H1 (cell line): ENCODE results near the gene NIN. TPM values are rescaled to one million over a fixed set of nuclear protein-coding genes. Genes with fewer than 3 reads are reported as not detected.

Experiments
- CTCF ChIA-PET: fragments of 300-600 bp; sonication (Branson Sonifier 250); formaldehyde crosslinking; loops from one replicate; lab custom pipeline; 2021; ENCODE audit not compliant: partially characterized antibody; lab: Charles Lee
- POLR2A ChIA-PET: fragments of 300-600 bp; sonication (Branson Sonifier 250); formaldehyde crosslinking; loops from one replicate; lab custom pipeline; 2021; ENCODE audit warnings: inconsistent platforms; ENCODE audit not compliant: partially characterized antibody; lab: Charles Lee
- DNase-seq, 2 experiments: peaks; one replicate each; pipeline versions ENCODE4 v3.0.0 to v3.0.0-alpha.2; 2010 to 2022; ENCODE audit warnings: low spot score in 2 of 2, low read depth in 1 of 2, mixed read lengths in 1 of 2
- FAIRE-seq: peaks from 2 replicates; lab custom pipeline; 2011; peaks lifted over from hg19 to GRCh38; lab: Jason Lieb, UNC
- H2AFZ ChIP-seq: 2 replicates; pipeline ENCODE4 v1.8.1; 2012; ENCODE audit warnings: low read length, inconsistent platforms
- H2AK5ac ChIP-seq: 2 replicates; pipeline ENCODE4 v1.6.1; 2013; ENCODE audit warnings: low read depth, low read length
- H2BK120ac ChIP-seq: replicated peaks from 2 replicates; pipeline ENCODE3; 2013; ENCODE audit warnings: low read depth, low read length, inconsistent platforms
- H2BK12ac ChIP-seq: 2 replicates; pipeline ENCODE4 v1.6.1; 2013; ENCODE audit warnings: low read depth, low read length
- H2BK15ac ChIP-seq: 2 replicates; pipeline ENCODE4 v1.6.1; 2013; ENCODE audit warnings: low read length
- H2BK20ac ChIP-seq: 2 replicates; pipeline ENCODE4 v1.6.1; 2013; ENCODE audit warnings: low read length
- H2BK5ac ChIP-seq: 2 replicates; pipeline ENCODE4 v1.6.1; 2013; ENCODE audit warnings: low read depth, low read length
- H3K14ac ChIP-seq: 2 replicates; pipeline ENCODE4 v1.6.1; 2013; ENCODE audit warnings: inconsistent platforms; ENCODE audit not compliant: insufficient read length
- H3K18ac ChIP-seq: 2 replicates; pipeline ENCODE4 v1.6.1; 2013; ENCODE audit warnings: low read length; ENCODE audit errors: extremely low read depth
- H3K23ac ChIP-seq: 2 replicates; pipeline ENCODE4 v1.6.1; 2013; ENCODE audit warnings: inconsistent platforms; ENCODE audit not compliant: insufficient read length
- H3K23me2 ChIP-seq: 2 replicates; pipeline ENCODE4 v1.6.1; 2013; ENCODE audit warnings: low read depth, low read length
- H3K27ac ChIP-seq: 2 replicates; pipeline ENCODE4 v1.6.1; 2011; ENCODE audit warnings: low read depth, low read length, inconsistent platforms
- H3K27me3 ChIP-seq, 4 experiments: replicated peaks in 1 of 4; 1 replicate in 1 of 4; 2 replicates in 3 of 4; pipeline versions ENCODE4 v1.6.1 to v1.8.1; 2011 to 2013; ENCODE audit warnings: low read length in 3 of 4, mild to moderate bottlenecking in 3 of 4, inconsistent platforms in 2 of 4, mixed read lengths in 2 of 4, moderate library complexity in 1 of 4; ENCODE audit not compliant: control insufficient read depth in 3 of 4, insufficient read depth in 3 of 4; ENCODE audit errors: extremely low read depth in 1 of 4
- H3K36me3 ChIP-seq, 4 experiments: 2 replicates each; pipeline versions ENCODE4 v1.6.1 to v1.8.1; 2011 to 2013; ENCODE audit warnings: mild to moderate bottlenecking in 4 of 4, low read length in 3 of 4, moderate library complexity in 2 of 4, control low read depth in 1 of 4, inconsistent platforms in 1 of 4; ENCODE audit not compliant: insufficient read depth in 4 of 4, control insufficient read depth in 2 of 4
- H3K4ac ChIP-seq: replicated peaks from 2 replicates; pipeline ENCODE3; 2013; ENCODE audit warnings: low read length, low read depth, mixed read lengths, inconsistent platforms; ENCODE audit not compliant: insufficient read length
- H3K4me1 ChIP-seq, 4 experiments: replicated peaks in 1 of 4; 1 replicate in 1 of 4; 2 replicates in 3 of 4; pipeline versions ENCODE4 v1.6.1 to v1.8.1; 2011 to 2013; ENCODE audit warnings: low read length in 3 of 4, inconsistent platforms in 2 of 4, mixed read lengths in 1 of 4; ENCODE audit not compliant: insufficient read depth in 4 of 4, control insufficient read depth in 3 of 4
- H3K4me2 ChIP-seq, 2 experiments: 2 replicates each; pipeline versions ENCODE4 v1.6.1 to v1.8.1; 2011 to 2013; ENCODE audit warnings: low read depth in 2 of 2, low read length in 2 of 2, control low read depth in 1 of 2, inconsistent platforms in 1 of 2, mild to moderate bottlenecking in 1 of 2; ENCODE audit not compliant: insufficient read depth in 1 of 2
- H3K4me3 ChIP-seq, 4 experiments: fragments of 200-600, 300-600 bp in 1 of 4; sonication (generic), shearing (Covaris generic), sonication (Bioruptor Twin) in 1 of 4; 2 replicates each; pipeline versions ENCODE4 v1.5.1 to v1.8.1; 2011 to 2016; ENCODE audit warnings: low read length in 4 of 4, low read depth in 3 of 4, control low read depth in 2 of 4, inconsistent platforms in 2 of 4, mild to moderate bottlenecking in 2 of 4, mixed read lengths in 1 of 4, moderate library complexity in 1 of 4; ENCODE audit not compliant: insufficient read depth in 2 of 4; ENCODE audit errors: extremely low read depth in 1 of 4
- H3K56ac ChIP-seq: replicated peaks from 2 replicates; pipeline ENCODE3; 2013; ENCODE audit warnings: low read depth, mild to moderate bottlenecking, mixed read lengths, low read length, inconsistent platforms; ENCODE audit not compliant: insufficient read length
- H3K79me1 ChIP-seq: 2 replicates; pipeline ENCODE4 v1.6.1; 2013; ENCODE audit warnings: low read depth, low read length, control low read depth
- H3K79me2 ChIP-seq, 2 experiments: 2 replicates each; pipeline versions ENCODE4 v1.6.1 to v1.8.1; 2012 to 2013; ENCODE audit warnings: low read length in 2 of 2, mild to moderate bottlenecking in 2 of 2, inconsistent platforms in 1 of 2; ENCODE audit not compliant: insufficient read depth in 2 of 2, control insufficient read depth in 1 of 2
- H3K9ac ChIP-seq, 4 experiments: replicated peaks in 1 of 4; 1 replicate in 1 of 4; 2 replicates in 3 of 4; pipeline versions ENCODE4 v1.6.1 to v1.8.1; 2011 to 2013; ENCODE audit warnings: low read depth in 3 of 4, low read length in 3 of 4, control low read depth in 2 of 4, mild to moderate bottlenecking in 2 of 4, moderate library complexity in 2 of 4, inconsistent platforms in 1 of 4; ENCODE audit errors: extremely low read depth in 1 of 4
- H3K9me3 ChIP-seq, 2 experiments: 2 replicates each; pipeline versions ENCODE4 v1.6.1 to v1.8.1; 2012 to 2013; ENCODE audit warnings: mild to moderate bottlenecking in 2 of 2, moderate library complexity in 2 of 2, control low read depth in 1 of 2, inconsistent platforms in 1 of 2, low read depth in 1 of 2, low read length in 1 of 2, mixed read lengths in 1 of 2; ENCODE audit not compliant: insufficient read depth in 2 of 2
- H4K20me1 ChIP-seq, 2 experiments: replicated peaks in 1 of 2; 2 replicates each; pipeline versions ENCODE3 to v1.8.1; 2011 to 2013; ENCODE audit warnings: inconsistent platforms in 2 of 2, low read length in 2 of 2, mild to moderate bottlenecking in 1 of 2; ENCODE audit not compliant: insufficient read depth in 2 of 2, control insufficient read depth in 1 of 2
- H4K5ac ChIP-seq: 2 replicates; pipeline ENCODE4 v1.6.1; 2013; ENCODE audit warnings: low read length, low read depth, mixed read lengths, inconsistent platforms; ENCODE audit not compliant: insufficient read length
- H4K8ac ChIP-seq: 2 replicates; pipeline ENCODE4 v1.8.0; 2013; ENCODE audit warnings: mild to moderate bottlenecking, moderate library complexity, low read length, inconsistent platforms; ENCODE audit not compliant: insufficient read depth; ENCODE audit errors: extremely low read depth
- H4K91ac ChIP-seq: replicated peaks from 2 replicates; pipeline ENCODE3; 2013; ENCODE audit warnings: low read length, mixed read lengths, inconsistent platforms; ENCODE audit not compliant: insufficient read length
- CEBPB ChIP-seq: IDR thresholded peaks from 2 replicates; pipeline ENCODE4 v1.6.1; 2012; ENCODE audit warnings: low read depth, low read length
- CTCF ChIP-seq, 3 experiments: IDR thresholded peaks; 1 replicate in 2 of 3; 2 replicates in 1 of 3; pipeline versions ENCODE4 v1.5.1 to v1.6.1; 2011; ENCODE audit warnings: low read length in 3 of 3, mild to moderate bottlenecking in 3 of 3, inconsistent platforms in 2 of 3, low read depth in 1 of 3, moderate library complexity in 1 of 3; ENCODE audit not compliant: insufficient read depth in 1 of 3; ENCODE audit errors: control extremely low read depth in 1 of 3
- HDAC2 ChIP-seq, 2 experiments: fragments of 300-600 bp in 1 of 2; sonication (generic) in 1 of 2; IDR thresholded peaks; 2 replicates each; pipeline ENCODE4 v1.6.1; 2011 to 2012; ENCODE audit warnings: low read depth in 2 of 2, low read length in 2 of 2, mild to moderate bottlenecking in 2 of 2, moderate library complexity in 2 of 2, borderline replicate concordance in 1 of 2, inconsistent platforms in 1 of 2
- RAD21 ChIP-seq, 2 experiments: IDR thresholded peaks in 1 of 2; conservative IDR thresholded peaks in 1 of 2; 2 replicates each; pipeline ENCODE4 v1.6.1; 2011; ENCODE audit warnings: low read depth in 2 of 2, low read length in 2 of 2, improper control_type of control experiment in 1 of 2, inconsistent platforms in 1 of 2, mild to moderate bottlenecking in 1 of 2, moderate library complexity in 1 of 2
- RFX5 ChIP-seq: IDR thresholded peaks from 2 replicates; pipeline ENCODE4 v1.6.1; 2011; ENCODE audit warnings: low read depth, low read length, improper control_type of control experiment, borderline replicate concordance
- SRF ChIP-seq: IDR thresholded peaks from 2 replicates; pipeline ENCODE4 v1.6.1; 2011; ENCODE audit warnings: mild to moderate bottlenecking, low read depth, low read length, moderate library complexity
- SUZ12 ChIP-seq: fragments of 200-600 bp; sonication (generic); IDR thresholded peaks from 2 replicates; pipeline ENCODE4 v1.6.1; 2012; ENCODE audit warnings: mild to moderate bottlenecking, inconsistent platforms, low read length, moderate library complexity, mixed read lengths
- TEAD4 ChIP-seq: IDR thresholded peaks from 2 replicates; pipeline ENCODE4 v1.6.1; 2012; ENCODE audit warnings: low read depth, low read length, inconsistent platforms, mixed read lengths
- ZNF274 ChIP-seq: IDR thresholded peaks from 2 replicates; pipeline ENCODE4 v1.7.0; 2012; ENCODE audit warnings: low read length, borderline replicate concordance; ENCODE audit errors: extremely low read depth
- WGBS, 2 experiments: shearing (Covaris generic) in 1 of 2; methylation state at CpG; one replicate each; pipeline versions ENCODE4 v1.1.6 to v1.1.7; 2013 to 2015; ENCODE audit warnings: low lambda C conversion rate in 2 of 2, mixed read lengths in 2 of 2, inconsistent platforms in 1 of 2, low coverage in 1 of 2, missing lambda C conversion rate in 1 of 2; ENCODE audit not compliant: insufficient replicate concordance in 2 of 2, insufficient coverage in 1 of 2, insufficient read length in 1 of 2; ENCODE audit errors: extremely low coverage in 1 of 2, missing lambda C conversion rate in 1 of 2; 5-methylcytosine and 5-hydroxymethylcytosine counted together
- polyA plus RNA-seq, 7 experiments: library from polyadenylated mRNA; depleted of rRNA in 3 of 7; stranded (reverse) in 5 of 7; unstranded in 2 of 7; fragments of >200 nt in 5 of 7; fragments of 200-250 nt in 2 of 7; gene quantifications; 1 replicate in 5 of 7; 2 replicates in 1 of 7; 4 replicates in 1 of 7; pipeline versions ENCODE4 v1.2.1 to v1.2.3, GENCODE V29; 2011 to 2013; ENCODE audit warnings: missing spikeins in 2 of 7, mixed read lengths in 2 of 7
- total RNA-seq: library from RNA; stranded (reverse); fragmentation: NEBNext Ultra II Directional; extraction: Animal tissue kit (Norgen Biotek cat#: 25700); gene quantifications from 2 replicates; pipeline ENCODE4 v1.2.1, GENCODE V29; 2021

Gene NIN
- total and polyA plus RNA-seq, 2 of the 8 experiments (the other 6 are each of a cell fraction or from before 2014, with no cell fraction given) = 3.2 to 21.3 TPM

GRCh38 chr14:50860478-50861086 is 29.6 kb upstream of the NIN start:
- Histone ChIP-seq H4K20me1 (no peaks in the 10 kb centered on the region), H3K4me1 (peaks cover 0 to 8% (median 5%) of the 10 kb centered on the region in 4 experiments; a peak in 4 of 7 replicates), H3K9ac (no peak overlapping the region), H3K18ac (no peak overlapping the region), H2BK120ac (no peak overlapping the region), H3K56ac (no peak overlapping the region), H3K23me2 (no peaks in the 10 kb centered on the region), H3K14ac (no peak overlapping the region), H4K5ac (no peak overlapping the region), H3K4me3 (peak overlapping the region in 1 of 4 experiments; percentile 37; a peak in 1 of 8 replicates), H3K4me2 (no peak overlapping the region), H3K36me3 (no peaks in the 10 kb centered on the region), H2AFZ (peak overlapping the region; percentile 97), H4K8ac (no peak overlapping the region), H4K91ac (no peak overlapping the region), H3K27me3 (no peaks in the 10 kb centered on the region), H2AK5ac (no peak overlapping the region), H3K9me3 (no peaks in the 10 kb centered on the region), H3K79me2 (no peaks in the 10 kb centered on the region), H2BK5ac (no peak overlapping the region), H2BK15ac (no peak overlapping the region), H3K79me1 (no peaks in the 10 kb centered on the region), H3K4ac (no peak overlapping the region), H2BK20ac (no peak overlapping the region), H3K23ac (no peak overlapping the region), H2BK12ac (no peak overlapping the region), H3K27ac (no peak overlapping the region)
- ChIA-PET POLR2A (interaction anchor here (0.6 to 1.3 kb wide), 4 partner anchors 11 to 985 kb away, joined by 3 to 5 read pairs (median 3); partner anchors contain the start of gene ABHD12B), CTCF (interaction anchor here (0.5 to 7.3 kb wide), 40 partner anchors 9 to 1864 kb away, joined by 3 to 58 read pairs (median 4); partner anchors contain the start of genes ABHD12B, NIN and SAV1)
- no peak for FAIRE-seq
- peak; percentile 61 to 94 for DNase-seq
- WGBS, 2 experiments = 18% methylated on average over 6 of the region's 6 CpGs; no CpG with 5 or more reads in 1 of the 2 experiments
- TF ChIP-seq TEAD4 (no peak), CEBPB (no peak), RFX5 (no peak), SRF (no peak), SUZ12 (no peak), HDAC2 (IDR thresholded peaks at IDR 0.05; ENCODE audit: borderline replicate concordance in 1 of 2, low read depth in 2 of 2, low read length in 2 of 2) (no peak), ZNF274 (no peak), RAD21 (IDR thresholded peaks at IDR 0.05 in 1 of 2, conservative IDR thresholded peaks at IDR 0.05 in 1 of 2; ENCODE audit: low read depth in 2 of 2, low read length in 2 of 2) (peak; percentile 64 to 80), CTCF (IDR thresholded peaks at IDR 0.05; ENCODE audit: control extremely low read depth in 1 of 3, insufficient read depth in 1 of 3, low read depth in 1 of 3, low read length in 3 of 3) (peak; percentile 50 to 57 (median 54))
